H1 (cell line): Measurements from ENCODE around the gene CORO1C. TPM values are rescaled to one million over a fixed set of nuclear protein-coding genes. Genes with fewer than 3 reads are reported as not detected.

Experiments
- CTCF ChIA-PET: fragments of 300-600 bp; sonication (Branson Sonifier 250); formaldehyde crosslinking; loops from one replicate; lab custom pipeline; 2021; ENCODE audit not compliant: partially characterized antibody; lab: Charles Lee
- POLR2A ChIA-PET: fragments of 300-600 bp; sonication (Branson Sonifier 250); formaldehyde crosslinking; loops from one replicate; lab custom pipeline; 2021; ENCODE audit warnings: inconsistent platforms; ENCODE audit not compliant: partially characterized antibody; lab: Charles Lee
- DNase-seq, 2 experiments: peaks; one replicate each; pipeline versions ENCODE4 v3.0.0 to v3.0.0-alpha.2; 2010 to 2022; ENCODE audit warnings: low spot score in 2 of 2, low read depth in 1 of 2, mixed read lengths in 1 of 2
- FAIRE-seq: peaks from 2 replicates; lab custom pipeline; 2011; peaks lifted over from hg19 to GRCh38; lab: Jason Lieb, UNC
- H2AFZ ChIP-seq: 2 replicates; pipeline ENCODE4 v1.8.1; 2012; ENCODE audit warnings: low read length, inconsistent platforms
- H2AK5ac ChIP-seq: 2 replicates; pipeline ENCODE4 v1.6.1; 2013; ENCODE audit warnings: low read depth, low read length
- H2BK120ac ChIP-seq: replicated peaks from 2 replicates; pipeline ENCODE3; 2013; ENCODE audit warnings: low read depth, low read length, inconsistent platforms
- H2BK12ac ChIP-seq: 2 replicates; pipeline ENCODE4 v1.6.1; 2013; ENCODE audit warnings: low read depth, low read length
- H2BK15ac ChIP-seq: 2 replicates; pipeline ENCODE4 v1.6.1; 2013; ENCODE audit warnings: low read length
- H2BK20ac ChIP-seq: 2 replicates; pipeline ENCODE4 v1.6.1; 2013; ENCODE audit warnings: low read length
- H2BK5ac ChIP-seq: 2 replicates; pipeline ENCODE4 v1.6.1; 2013; ENCODE audit warnings: low read depth, low read length
- H3K14ac ChIP-seq: 2 replicates; pipeline ENCODE4 v1.6.1; 2013; ENCODE audit warnings: inconsistent platforms; ENCODE audit not compliant: insufficient read length
- H3K18ac ChIP-seq: 2 replicates; pipeline ENCODE4 v1.6.1; 2013; ENCODE audit warnings: low read length; ENCODE audit errors: extremely low read depth
- H3K23ac ChIP-seq: 2 replicates; pipeline ENCODE4 v1.6.1; 2013; ENCODE audit warnings: inconsistent platforms; ENCODE audit not compliant: insufficient read length
- H3K23me2 ChIP-seq: 2 replicates; pipeline ENCODE4 v1.6.1; 2013; ENCODE audit warnings: low read depth, low read length
- H3K27ac ChIP-seq: 2 replicates; pipeline ENCODE4 v1.6.1; 2011; ENCODE audit warnings: low read depth, low read length, inconsistent platforms
- H3K27me3 ChIP-seq, 4 experiments: replicated peaks in 1 of 4; 1 replicate in 1 of 4; 2 replicates in 3 of 4; pipeline versions ENCODE4 v1.6.1 to v1.8.1; 2011 to 2013; ENCODE audit warnings: low read length in 3 of 4, mild to moderate bottlenecking in 3 of 4, inconsistent platforms in 2 of 4, mixed read lengths in 2 of 4, moderate library complexity in 1 of 4; ENCODE audit not compliant: control insufficient read depth in 3 of 4, insufficient read depth in 3 of 4; ENCODE audit errors: extremely low read depth in 1 of 4
- H3K36me3 ChIP-seq, 4 experiments: 2 replicates each; pipeline versions ENCODE4 v1.6.1 to v1.8.1; 2011 to 2013; ENCODE audit warnings: mild to moderate bottlenecking in 4 of 4, low read length in 3 of 4, moderate library complexity in 2 of 4, control low read depth in 1 of 4, inconsistent platforms in 1 of 4; ENCODE audit not compliant: insufficient read depth in 4 of 4, control insufficient read depth in 2 of 4
- H3K4ac ChIP-seq: replicated peaks from 2 replicates; pipeline ENCODE3; 2013; ENCODE audit warnings: low read length, low read depth, mixed read lengths, inconsistent platforms; ENCODE audit not compliant: insufficient read length
- H3K4me1 ChIP-seq, 4 experiments: replicated peaks in 1 of 4; 1 replicate in 1 of 4; 2 replicates in 3 of 4; pipeline versions ENCODE4 v1.6.1 to v1.8.1; 2011 to 2013; ENCODE audit warnings: low read length in 3 of 4, inconsistent platforms in 2 of 4, mixed read lengths in 1 of 4; ENCODE audit not compliant: insufficient read depth in 4 of 4, control insufficient read depth in 3 of 4
- H3K4me2 ChIP-seq, 2 experiments: 2 replicates each; pipeline versions ENCODE4 v1.6.1 to v1.8.1; 2011 to 2013; ENCODE audit warnings: low read depth in 2 of 2, low read length in 2 of 2, control low read depth in 1 of 2, inconsistent platforms in 1 of 2, mild to moderate bottlenecking in 1 of 2; ENCODE audit not compliant: insufficient read depth in 1 of 2
- H3K4me3 ChIP-seq, 4 experiments: fragments of 200-600, 300-600 bp in 1 of 4; sonication (generic), shearing (Covaris generic), sonication (Bioruptor Twin) in 1 of 4; 2 replicates each; pipeline versions ENCODE4 v1.5.1 to v1.8.1; 2011 to 2016; ENCODE audit warnings: low read length in 4 of 4, low read depth in 3 of 4, control low read depth in 2 of 4, inconsistent platforms in 2 of 4, mild to moderate bottlenecking in 2 of 4, mixed read lengths in 1 of 4, moderate library complexity in 1 of 4; ENCODE audit not compliant: insufficient read depth in 2 of 4; ENCODE audit errors: extremely low read depth in 1 of 4
- H3K56ac ChIP-seq: replicated peaks from 2 replicates; pipeline ENCODE3; 2013; ENCODE audit warnings: low read depth, mild to moderate bottlenecking, mixed read lengths, low read length, inconsistent platforms; ENCODE audit not compliant: insufficient read length
- H3K79me1 ChIP-seq: 2 replicates; pipeline ENCODE4 v1.6.1; 2013; ENCODE audit warnings: low read depth, low read length, control low read depth
- H3K79me2 ChIP-seq, 2 experiments: 2 replicates each; pipeline versions ENCODE4 v1.6.1 to v1.8.1; 2012 to 2013; ENCODE audit warnings: low read length in 2 of 2, mild to moderate bottlenecking in 2 of 2, inconsistent platforms in 1 of 2; ENCODE audit not compliant: insufficient read depth in 2 of 2, control insufficient read depth in 1 of 2
- H3K9ac ChIP-seq, 4 experiments: replicated peaks in 1 of 4; 1 replicate in 1 of 4; 2 replicates in 3 of 4; pipeline versions ENCODE4 v1.6.1 to v1.8.1; 2011 to 2013; ENCODE audit warnings: low read depth in 3 of 4, low read length in 3 of 4, control low read depth in 2 of 4, mild to moderate bottlenecking in 2 of 4, moderate library complexity in 2 of 4, inconsistent platforms in 1 of 4; ENCODE audit errors: extremely low read depth in 1 of 4
- H3K9me3 ChIP-seq, 2 experiments: 2 replicates each; pipeline versions ENCODE4 v1.6.1 to v1.8.1; 2012 to 2013; ENCODE audit warnings: mild to moderate bottlenecking in 2 of 2, moderate library complexity in 2 of 2, control low read depth in 1 of 2, inconsistent platforms in 1 of 2, low read depth in 1 of 2, low read length in 1 of 2, mixed read lengths in 1 of 2; ENCODE audit not compliant: insufficient read depth in 2 of 2
- H4K20me1 ChIP-seq, 2 experiments: replicated peaks in 1 of 2; 2 replicates each; pipeline versions ENCODE3 to v1.8.1; 2011 to 2013; ENCODE audit warnings: inconsistent platforms in 2 of 2, low read length in 2 of 2, mild to moderate bottlenecking in 1 of 2; ENCODE audit not compliant: insufficient read depth in 2 of 2, control insufficient read depth in 1 of 2
- H4K5ac ChIP-seq: 2 replicates; pipeline ENCODE4 v1.6.1; 2013; ENCODE audit warnings: low read length, low read depth, mixed read lengths, inconsistent platforms; ENCODE audit not compliant: insufficient read length
- H4K8ac ChIP-seq: 2 replicates; pipeline ENCODE4 v1.8.0; 2013; ENCODE audit warnings: mild to moderate bottlenecking, moderate library complexity, low read length, inconsistent platforms; ENCODE audit not compliant: insufficient read depth; ENCODE audit errors: extremely low read depth
- H4K91ac ChIP-seq: replicated peaks from 2 replicates; pipeline ENCODE3; 2013; ENCODE audit warnings: low read length, mixed read lengths, inconsistent platforms; ENCODE audit not compliant: insufficient read length
- ATF3 ChIP-seq: IDR thresholded peaks from 2 replicates; pipeline ENCODE4 v1.6.1; 2011; ENCODE audit warnings: low read depth, mild to moderate bottlenecking, low read length; ENCODE audit not compliant: insufficient read depth
- BRCA1 ChIP-seq: IDR thresholded peaks from 2 replicates; pipeline ENCODE4 v1.6.1; 2012; ENCODE audit warnings: low read depth, low read length, improper control_type of control experiment
- CBX8 ChIP-seq: fragments of 300-800, 300-1000 bp; sonication (generic); IDR thresholded peaks from 2 replicates; pipeline ENCODE4 v1.7.1; 2016; ENCODE audit warnings: low read depth, low read length, borderline replicate concordance
- EZH2 ChIP-seq: fragments of 200-600 bp; sonication (generic); IDR thresholded peaks from 2 replicates; pipeline ENCODE4 v1.7.1; 2012; ENCODE audit warnings: low read depth, mild to moderate bottlenecking, moderate library complexity, low read length, inconsistent platforms; ENCODE audit not compliant: severe bottlenecking
- KDM1A ChIP-seq: fragments of 200-600, 300-600 bp; sonication (generic); IDR thresholded peaks from 2 replicates; pipeline ENCODE4 v1.7.1; 2016; ENCODE audit warnings: mild to moderate bottlenecking, low read length, borderline replicate concordance
- KDM4A ChIP-seq: IDR thresholded peaks from one replicate; pipeline ENCODE4 v1.7.1; 2012; ENCODE audit warnings: low read depth, mild to moderate bottlenecking, moderate library complexity, low read length, inconsistent platforms; ENCODE audit not compliant: severe bottlenecking
- MAX ChIP-seq: IDR thresholded peaks from 2 replicates; pipeline ENCODE4 v1.6.1; 2012; ENCODE audit warnings: inconsistent platforms
- NRF1 ChIP-seq: IDR thresholded peaks from 2 replicates; pipeline ENCODE4 v1.6.1; 2011; ENCODE audit warnings: mild to moderate bottlenecking, low read depth, low read length, improper control_type of control experiment
- POU5F1 ChIP-seq: IDR thresholded peaks from 2 replicates; pipeline ENCODE4 v1.6.1; 2011; ENCODE audit warnings: low read depth, mild to moderate bottlenecking, low read length, moderate library complexity
- TAF1 ChIP-seq: IDR thresholded peaks from 2 replicates; pipeline ENCODE4 v1.6.1; 2011; ENCODE audit warnings: mild to moderate bottlenecking, low read depth, low read length
- TCF12 ChIP-seq: IDR thresholded peaks from 2 replicates; pipeline ENCODE4 v1.6.1; 2011; ENCODE audit warnings: low read depth, mild to moderate bottlenecking, low read length
- USF2 ChIP-seq: IDR thresholded peaks from 2 replicates; pipeline ENCODE4 v1.6.1; 2011; ENCODE audit warnings: low read length, improper control_type of control experiment
- WGBS, 2 experiments: shearing (Covaris generic) in 1 of 2; methylation state at CpG; one replicate each; pipeline versions ENCODE4 v1.1.6 to v1.1.7; 2013 to 2015; ENCODE audit warnings: low lambda C conversion rate in 2 of 2, mixed read lengths in 2 of 2, inconsistent platforms in 1 of 2, low coverage in 1 of 2, missing lambda C conversion rate in 1 of 2; ENCODE audit not compliant: insufficient replicate concordance in 2 of 2, insufficient coverage in 1 of 2, insufficient read length in 1 of 2; ENCODE audit errors: extremely low coverage in 1 of 2, missing lambda C conversion rate in 1 of 2; 5-methylcytosine and 5-hydroxymethylcytosine counted together
- polyA plus RNA-seq, 7 experiments: library from polyadenylated mRNA; depleted of rRNA in 3 of 7; stranded (reverse) in 5 of 7; unstranded in 2 of 7; fragments of >200 nt in 5 of 7; fragments of 200-250 nt in 2 of 7; gene quantifications; 1 replicate in 5 of 7; 2 replicates in 1 of 7; 4 replicates in 1 of 7; pipeline versions ENCODE4 v1.2.1 to v1.2.3, GENCODE V29; 2011 to 2013; ENCODE audit warnings: missing spikeins in 2 of 7, mixed read lengths in 2 of 7
- total RNA-seq: library from RNA; stranded (reverse); fragmentation: NEBNext Ultra II Directional; extraction: Animal tissue kit (Norgen Biotek cat#: 25700); gene quantifications from 2 replicates; pipeline ENCODE4 v1.2.1, GENCODE V29; 2021

CORO1C gene
- total and polyA plus RNA-seq, 2 of the 8 experiments (the other 6 are each of a cell fraction or from before 2014, with no cell fraction given): 72.7 to 120 TPM

- no peak for DNase-seq
These were observed 81.6 kb downstream of the CORO1C start for GRCh38 chr12:108649669-108650068.

More at GRCh38 chr12:108649669-108650068, 81.6 kb downstream of the CORO1C start:
- no peak overlapping the region for H3K56ac ChIP-seq
- H3K4me3 ChIP-seq: no peak overlapping the region
- H2BK5ac ChIP-seq: no peak overlapping the region
- ChIA-PET CTCF (interaction anchor here (0.7 to 3.2 kb wide), 7 partner anchors 10 to 154 kb away, joined by 3 to 11 read pairs (median 3); no protein-coding TSS in a partner anchor), POLR2A (interaction anchor here (0.7 to 1.4 kb wide), 2 partner anchors 12 to 176 kb away, joined by 3 to 7 read pairs; no protein-coding TSS in a partner anchor)
- no peak overlapping the region for H2BK120ac ChIP-seq
- H2BK20ac ChIP-seq: no peak overlapping the region
- H4K91ac ChIP-seq: no peak overlapping the region
- H3K27me3 ChIP-seq: no peaks in the 10 kb centered on the region
- peaks cover 3 to 14% (median 8%) of the 10 kb centered on the region in 4 experiments; a peak in 6 of 7 replicates for H3K4me1 ChIP-seq
- 95% methylated on average over 4 of the region's 4 CpGs; no CpG with 5 or more reads in 1 of the 2 experiments for WGBS, 2 experiments
- H4K8ac ChIP-seq: no peak overlapping the region
- no peak overlapping the region for H3K4me2 ChIP-seq
- H2AFZ ChIP-seq: no peak overlapping the region
- H3K4ac ChIP-seq: no peak overlapping the region
- H3K23ac ChIP-seq: no peak overlapping the region
- FAIRE-seq: no peak
- H3K36me3 ChIP-seq: peaks cover 6 to 44% (median 25%) of the 10 kb centered on the region in 4 experiments; a peak in 7 of 8 replicates
- no peak overlapping the region for H3K14ac ChIP-seq
- no peaks in the 10 kb centered on the region for H3K79me1 ChIP-seq
- no peaks in the 10 kb centered on the region for H4K20me1 ChIP-seq
- no peak overlapping the region for H2BK15ac ChIP-seq
- TF ChIP-seq USF2 (no peak), KDM1A (no peak), TCF12 (no peak), KDM4A (no peak), TAF1 (no peak), NRF1 (no peak), ATF3 (no peak), MAX (no peak), BRCA1 (no peak), POU5F1 (no peak), EZH2 (no peak), CBX8 (no peak)
- H3K23me2 ChIP-seq: no peaks in the 10 kb centered on the region
- no peak overlapping the region for H3K27ac ChIP-seq
- H4K5ac ChIP-seq: no peak overlapping the region
- no peaks in the 10 kb centered on the region for H3K9me3 ChIP-seq
- H2BK12ac ChIP-seq: no peak overlapping the region
- no peak overlapping the region for H3K9ac ChIP-seq
- no peaks in the 10 kb centered on the region for H3K79me2 ChIP-seq
- H3K18ac ChIP-seq: no peak overlapping the region
- no peak overlapping the region for H2AK5ac ChIP-seq
